Right lobe of liver (tissue), 6 donors: ENCODE results near the gene CMTM2. TPM values are rescaled to one million over a fixed set of nuclear protein-coding genes. Genes with fewer than 3 reads are reported as not detected.

ENCODE experiments used
- ATAC-seq, 4 donors: fragments of 200-7000 bp; cut with Tn5 transposase; one replicate each; pipeline ENCODE4 v1.9.1; 2020; ENCODE audit warnings: mild to moderate bottlenecking in 4 of 4, moderate library complexity in 4 of 4
- DNase-seq, 3 donors: peaks; one replicate each; pipeline ENCODE4 v3.0.0-alpha.2; 2020
- H3K27ac ChIP-seq, 3 donors: fragments of 200-600 bp; one replicate each; pipeline ENCODE4 v1.8.0; 2022
- H3K27me3 ChIP-seq, 2 donors: fragments of 200-600 bp; one replicate each; pipeline ENCODE4 v1.8.0; 2022
- H3K36me3 ChIP-seq, 4 donors: fragments of 200-600 bp; sonication (generic) in 1 of 4; one replicate each; pipeline versions ENCODE4 v1.5.1 to v1.8.0; 2017 to 2022; ENCODE audit warnings: control low read depth in 1 of 4
- H3K4me1 ChIP-seq, 4 donors: fragments of 200-600 bp; sonication (generic) in 1 of 4; one replicate each; pipeline versions ENCODE4 v1.5.1 to v1.8.0; 2017 to 2022; ENCODE audit warnings: control low read depth in 1 of 4
- H3K4me3 ChIP-seq, 3 donors: fragments of 200-600 bp; one replicate each; pipeline ENCODE4 v1.8.0; 2022
- H3K9me3 ChIP-seq, 4 donors: fragments of 200-600 bp; sonication (generic) in 1 of 4; one replicate each; pipeline versions ENCODE4 v1.5.1 to v1.8.0; 2017 to 2022; ENCODE audit warnings: control low read depth in 1 of 4
- POLR2A ChIP-seq: fragments of 450-650 bp; IDR thresholded peaks from one replicate; pipeline ENCODE4 v1.6.1; 2017; ENCODE audit warnings: antibody characterized with exemption, mild to moderate bottlenecking
- whole genome bisulfite sequencing: methylation state at CpG from one replicate; pipeline ENCODE4 v1.1.6; 2018; ENCODE audit warnings: low coverage, low lambda C conversion rate; ENCODE audit not compliant: insufficient coverage; ENCODE audit errors: missing lambda C conversion rate; 5-methylcytosine and 5-hydroxymethylcytosine counted together
- intact Hi-C, 2 donors: fragments of 100-400 bp; cut with DNase I; formaldehyde crosslinking; loops; one replicate each; pipeline versions ENCODE4 v1.11.2 to v1.14.1; 2022
- total RNA-seq, 6 experiments: library from RNA; depleted of rRNA in 2 of 6; stranded (reverse); fragments of >200 nt in 2 of 6; fragmentation: NEBNext Ultra II Directional in 3 of 6; extraction: Animal tissue kit (Norgen Biotek cat#: 25700) in 3 of 6; gene quantifications; one replicate each; pipeline versions ENCODE4 v1.1.0 to v1.2.4, GENCODE V29; 2016 to 2023
- TF ChIP-seq, protein P1 (sequence below), 4 donors: fragments of 200-600 bp in 3 of 4; fragments of 450-650 bp in 1 of 4; IDR thresholded peaks; one replicate each; pipeline versions ENCODE4 v1.5.1 to v1.8.0; 2016 to 2022; ENCODE audit warnings: antibody characterized with exemption in 4 of 4, mild to moderate bottlenecking in 2 of 4
- donor health status: DM: no; HTN: yes; CAD: no.
- donor health status: DM: no; HTN: no; CAD: no.
- donor health status: DM: no; HTN: no; CAD: no.
- donor health status: DM: no; HTN: yes; CAD: no.
- donor health status: DM: no; HTN: yes; CAD: no.

The CMTM2 gene
- total RNA-seq, 6 experiments from 2014 or later, result 0.44 to 0.83 (median 0.55) TPM; not detected in 3

- TF ChIP-seq, protein P1, sequence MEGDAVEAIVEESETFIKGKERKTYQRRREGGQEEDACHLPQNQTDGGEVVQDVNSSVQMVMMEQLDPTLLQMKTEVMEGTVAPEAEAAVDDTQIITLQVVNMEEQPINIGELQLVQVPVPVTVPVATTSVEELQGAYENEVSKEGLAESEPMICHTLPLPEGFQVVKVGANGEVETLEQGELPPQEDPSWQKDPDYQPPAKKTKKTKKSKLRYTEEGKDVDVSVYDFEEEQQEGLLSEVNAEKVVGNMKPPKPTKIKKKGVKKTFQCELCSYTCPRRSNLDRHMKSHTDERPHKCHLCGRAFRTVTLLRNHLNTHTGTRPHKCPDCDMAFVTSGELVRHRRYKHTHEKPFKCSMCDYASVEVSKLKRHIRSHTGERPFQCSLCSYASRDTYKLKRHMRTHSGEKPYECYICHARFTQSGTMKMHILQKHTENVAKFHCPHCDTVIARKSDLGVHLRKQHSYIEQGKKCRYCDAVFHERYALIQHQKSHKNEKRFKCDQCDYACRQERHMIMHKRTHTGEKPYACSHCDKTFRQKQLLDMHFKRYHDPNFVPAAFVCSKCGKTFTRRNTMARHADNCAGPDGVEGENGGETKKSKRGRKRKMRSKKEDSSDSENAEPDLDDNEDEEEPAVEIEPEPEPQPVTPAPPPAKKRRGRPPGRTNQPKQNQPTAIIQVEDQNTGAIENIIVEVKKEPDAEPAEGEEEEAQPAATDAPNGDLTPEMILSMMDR (IDR thresholded peaks at IDR 0.05), result no peak
- TF ChIP-seq POLR2A, result no peak
- DNase-seq, result no peak
- Histone ChIP-seq H3K27me3 (no peaks in the 10 kb centered on the region), H3K9me3 (no peaks in the 10 kb centered on the region), H3K36me3 (no peaks in the 10 kb centered on the region), H3K4me1 (no peaks in the 10 kb centered on the region), H3K27ac (no peak overlapping the region), H3K4me3 (no peak overlapping the region)
- intact Hi-C loops, result no loop called here
- WGBS, result 54% methylated on average over 10 of the region's 10 CpGs
- ATAC-seq, result peak; percentile 36 to 62 (median 52)
These were observed 6.4 kb downstream of the CMTM2 start for GRCh38 chr16:66585481-66586239.

- no peaks in the 10 kb centered on the region for H3K27me3 ChIP-seq
- DNase-seq (no peak), ATAC-seq (no peak)
- H3K4me1 ChIP-seq, result no peaks in the 10 kb centered on the region
- 61% methylated on average over 7 of the region's 7 CpGs for WGBS
- H3K27ac ChIP-seq, result no peak overlapping the region
- H3K4me3 ChIP-seq, result no peak overlapping the region
- H3K9me3 ChIP-seq, result no peaks in the 10 kb centered on the region
- intact Hi-C loops, result no loop called here
- H3K36me3 ChIP-seq, result no peaks in the 10 kb centered on the region
- TF ChIP-seq, protein P1 (IDR thresholded peaks at IDR 0.05), result no peak
- TF ChIP-seq POLR2A, result no peak
These were observed 8.8 kb downstream of the CMTM2 start for GRCh38 chr16:66587881-66588600.

DNA sequence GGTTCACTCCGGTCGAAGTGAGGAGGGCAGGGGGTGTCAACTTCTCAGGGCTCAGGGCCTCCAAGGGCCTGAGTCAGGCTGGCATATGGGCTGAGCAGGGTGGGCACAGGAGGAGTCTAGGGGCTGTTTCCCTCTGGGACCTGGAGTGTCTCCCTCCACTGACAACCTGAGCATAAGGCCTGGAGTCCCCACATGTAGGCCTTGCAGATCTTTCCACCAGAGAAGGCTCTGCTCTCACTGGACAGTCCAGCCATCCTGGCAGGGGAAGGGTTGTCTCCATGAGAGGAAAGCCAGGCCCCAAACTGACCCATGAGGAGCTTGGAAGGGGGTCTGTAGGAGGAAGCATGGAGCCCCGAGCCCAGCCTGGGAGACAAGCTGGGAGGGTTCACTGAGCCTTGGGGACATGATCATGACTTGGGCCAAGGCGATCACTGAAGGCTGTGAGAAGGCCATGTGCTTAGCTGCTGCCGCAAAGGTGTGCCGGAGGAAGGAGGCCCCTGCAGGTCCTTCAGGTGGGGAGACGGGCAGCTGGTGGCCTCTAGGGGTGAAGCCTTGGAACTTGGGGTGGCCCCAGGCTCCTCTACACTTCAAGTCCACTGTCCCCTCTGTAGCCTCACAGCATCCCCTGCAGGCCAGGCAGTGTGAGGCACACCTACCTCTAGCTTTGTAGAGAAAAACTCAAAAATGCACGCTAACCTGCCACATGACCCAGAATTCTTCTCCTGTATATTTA lies 9.9 kb downstream of the CMTM2 start:
- no peak for TF ChIP-seq POLR2A
- TF ChIP-seq, protein P1 (IDR thresholded peaks at IDR 0.05), result peak; percentile 49 to 57 (median 54)

GRCh38 chr16:66590322-66590721 lies 11.1 kb downstream of the CMTM2 start:
- Histone ChIP-seq H3K36me3 (no peaks in the 10 kb centered on the region), H3K27ac (no peak overlapping the region), H3K9me3 (no peaks in the 10 kb centered on the region), H3K27me3 (no peaks in the 10 kb centered on the region), H3K4me3 (no peak overlapping the region), H3K4me1 (no peaks in the 10 kb centered on the region)
- DNase-seq, result no peak
- peak in 1 of 4 donors; percentile 25 for ATAC-seq
- no peak for TF ChIP-seq POLR2A
- TF ChIP-seq, protein P1 (IDR thresholded peaks at IDR 0.05), result no peak
- WGBS, result 64% methylated on average over 8 of the region's 8 CpGs
- intact Hi-C loops, result no loop called here

More for the DNA sequence above, 9.9 kb downstream of the CMTM2 start:
- DNase-seq (peak in 1 of 3 donors; percentile 51), ATAC-seq (peak; percentile 77 to 88 (median 80))
- Histone ChIP-seq H3K27me3 (no peaks in the 10 kb centered on the region), H3K4me1 (no peaks in the 10 kb centered on the region), H3K36me3 (no peaks in the 10 kb centered on the region), H3K27ac (no peak overlapping the region), H3K4me3 (no peak overlapping the region), H3K9me3 (no peaks in the 10 kb centered on the region)
- intact Hi-C loops, result no loop called here
- WGBS, result 72% methylated on average over 3 of the region's 8 CpGs
